B cell (primary cell): ENCODE data around the gene RBBP9.

Experiments
- EZH2 ChIP-seq: IDR thresholded peaks from 2 replicates; pipeline ENCODE4 v1.6.1; 2012; ENCODE audit warnings: borderline replicate concordance, low read depth, mild to moderate bottlenecking, moderate library complexity, low read length; ENCODE audit not compliant: insufficient read depth, poor library complexity, severe bottlenecking
- TF ChIP-seq, protein P1 (sequence below): fragments of 200-600 bp; IDR thresholded peaks from one replicate; pipeline ENCODE4 v1.8.0; 2022; ENCODE audit warnings: antibody characterized with exemption, mild to moderate bottlenecking

DNA sequence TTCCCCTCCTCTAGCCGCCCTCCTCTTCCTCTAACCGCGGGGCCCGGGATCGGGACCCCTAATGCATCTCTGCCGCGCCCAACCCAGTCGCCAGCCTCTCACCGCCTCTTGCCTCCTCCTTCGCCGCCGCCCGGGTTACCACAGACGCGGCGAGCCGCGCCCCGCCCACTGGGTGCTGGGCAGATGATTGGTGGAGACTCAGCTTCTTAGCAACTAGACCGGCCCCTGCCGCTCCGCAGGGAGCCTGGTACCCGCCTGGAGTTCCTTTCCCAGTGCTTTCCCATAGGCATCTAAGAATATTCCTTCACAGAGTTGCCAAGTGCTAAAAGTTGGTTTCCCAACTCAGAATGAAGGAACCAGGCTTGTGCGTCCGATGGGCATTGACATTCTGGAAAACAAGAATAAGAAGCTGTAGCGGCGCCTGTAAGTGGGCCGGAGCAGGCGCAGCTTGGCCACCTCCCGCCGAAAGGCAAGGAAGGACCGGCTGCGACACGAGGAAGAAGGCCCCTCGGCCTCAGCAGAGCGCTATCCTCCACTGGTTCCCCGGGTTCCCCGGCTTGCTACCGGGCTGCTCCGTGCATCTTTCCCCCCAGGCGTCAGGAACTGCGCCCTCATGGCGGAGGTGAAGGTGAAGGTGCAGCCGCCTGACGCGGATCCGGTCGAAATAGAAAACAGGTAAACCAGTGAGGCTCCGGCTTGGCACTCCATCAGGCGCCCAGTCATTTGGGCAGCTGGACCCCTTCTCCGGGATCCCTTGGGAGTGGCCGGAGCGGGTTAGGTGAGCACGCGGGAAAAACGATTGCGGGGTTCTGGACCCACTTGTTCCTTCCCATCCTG lies 29.9 kb downstream of the RBBP9 start, which contains the start of the genes DZANK1 and POLR3F:
- TF ChIP-seq, protein P1, sequence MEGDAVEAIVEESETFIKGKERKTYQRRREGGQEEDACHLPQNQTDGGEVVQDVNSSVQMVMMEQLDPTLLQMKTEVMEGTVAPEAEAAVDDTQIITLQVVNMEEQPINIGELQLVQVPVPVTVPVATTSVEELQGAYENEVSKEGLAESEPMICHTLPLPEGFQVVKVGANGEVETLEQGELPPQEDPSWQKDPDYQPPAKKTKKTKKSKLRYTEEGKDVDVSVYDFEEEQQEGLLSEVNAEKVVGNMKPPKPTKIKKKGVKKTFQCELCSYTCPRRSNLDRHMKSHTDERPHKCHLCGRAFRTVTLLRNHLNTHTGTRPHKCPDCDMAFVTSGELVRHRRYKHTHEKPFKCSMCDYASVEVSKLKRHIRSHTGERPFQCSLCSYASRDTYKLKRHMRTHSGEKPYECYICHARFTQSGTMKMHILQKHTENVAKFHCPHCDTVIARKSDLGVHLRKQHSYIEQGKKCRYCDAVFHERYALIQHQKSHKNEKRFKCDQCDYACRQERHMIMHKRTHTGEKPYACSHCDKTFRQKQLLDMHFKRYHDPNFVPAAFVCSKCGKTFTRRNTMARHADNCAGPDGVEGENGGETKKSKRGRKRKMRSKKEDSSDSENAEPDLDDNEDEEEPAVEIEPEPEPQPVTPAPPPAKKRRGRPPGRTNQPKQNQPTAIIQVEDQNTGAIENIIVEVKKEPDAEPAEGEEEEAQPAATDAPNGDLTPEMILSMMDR, result no peak
- TF ChIP-seq EZH2, result no peak
